T-helper 22 cell (primary cell): Measurements from ENCODE around the gene SFSWAP.
"Not testable (repeated sequence)": the region's sequence is repeated elsewhere in the genome, so short reads cannot be mapped to it uniquely, and the experiment has no call there.

Experiments used
- DNase-seq: peaks from one replicate; pipeline ENCODE4 v3.0.0-alpha.2; 2020; ENCODE audit warnings: low read depth

Gene SFSWAP

GRCh38 chr12:131736446-131737149 lies 25.7 kb downstream of the SFSWAP start:
- DNase-seq = no peak

- DNase-seq = no peak
Observed at GRCh38 chr12:131737150-131737827, 26.4 kb downstream of the SFSWAP start.

GRCh38 chr12:131738196-131738595 lies 27.3 kb downstream of the SFSWAP start:
- no peak for DNase-seq

- no peak for DNase-seq
Observed at GRCh38 chr12:131740626-131741025, 29.7 kb downstream of the SFSWAP start.

GRCh38 chr12:131742761-131743160 lies 31.9 kb downstream of the SFSWAP start:
- DNase-seq = not testable (repeated sequence)

GRCh38 chr12:131743410-131743809 lies 32.5 kb downstream of the SFSWAP start:
- not testable (repeated sequence) for DNase-seq

GRCh38 chr12:131743880-131744279 lies 33.0 kb downstream of the SFSWAP start:
- not testable (repeated sequence) for DNase-seq

GRCh38 chr12:131744675-131745074 lies 33.8 kb downstream of the SFSWAP start:
- DNase-seq = not testable (repeated sequence)

GRCh38 chr12:131745706-131746105 lies 34.8 kb downstream of the SFSWAP start:
- no peak for DNase-seq

GRCh38 chr12:131747276-131748177 lies 36.6 kb downstream of the SFSWAP start:
- no peak for DNase-seq

- DNase-seq = no peak
Observed at GRCh38 chr12:131749618-131750315, 38.9 kb downstream of the SFSWAP start.

GRCh38 chr12:131751335-131751734 lies 40.4 kb downstream of the SFSWAP start:
- no peak for DNase-seq

GRCh38 chr12:131752451-131752850 lies 41.6 kb downstream of the SFSWAP start:
- no peak for DNase-seq

- no peak for DNase-seq
Observed at GRCh38 chr12:131753005-131753404, 42.1 kb downstream of the SFSWAP start.

GRCh38 chr12:131753757-131754156 lies 42.9 kb downstream of the SFSWAP start:
- no peak for DNase-seq

- no peak for DNase-seq
Observed at GRCh38 chr12:131754184-131754583, 43.3 kb downstream of the SFSWAP start.

- no peak for DNase-seq
Observed at GRCh38 chr12:131755305-131756113, 44.6 kb downstream of the SFSWAP start.

- no peak for DNase-seq
Observed at GRCh38 chr12:131756441-131756840, 45.6 kb downstream of the SFSWAP start.

- no peak for DNase-seq
Observed at GRCh38 chr12:131757111-131757510, 46.2 kb downstream of the SFSWAP start.

GRCh38 chr12:131758016-131758739 lies 47.3 kb downstream of the SFSWAP start:
- no peak for DNase-seq
